ENCODE measurements around the gene PRPSAP1. TPM values are rescaled to one million over a fixed set of nuclear protein-coding genes. Genes with fewer than 3 reads are reported as not detected.
"Not testable (repeated sequence)": the region's sequence is repeated elsewhere in the genome, so short reads cannot be mapped to it uniquely, and the experiment has no call there.

PRPSAP1 gene
- total RNA-seq, 2 experiments from 2014 or later: 28.1 to 29.9 TPM

- DNase-seq: peak; percentile 60
Measured at GRCh38 chr17:76268991-76269981, 84.4 kb downstream of the PRPSAP1 start.

GRCh38 chr17:76268015-76268749, 85.5 kb downstream of the PRPSAP1 start:
- TF ChIP-seq CTCF (IDR thresholded peaks at IDR 0.05): no peak
- ATAC-seq (peak; percentile 5), DNase-seq (peak; percentile 94)
- no peaks in the 10 kb centered on the region for H3K9me3 Mint-ChIP-seq
- H3K36me3 Mint-ChIP-seq (ENCODE audit: low read depth): peaks cover 56% of the 10 kb centered on the region
- peaks cover 31% of the 10 kb centered on the region for H3K4me1 Mint-ChIP-seq (ENCODE audit: low read depth)
- intact Hi-C loops (cut with micrococcal nuclease): loop anchor here (5.0 kb wide), 2 partner anchors 76 to 126 kb away; partner anchors contain the start of gene FOXJ1
- H3K4me3 Mint-ChIP-seq: peak overlapping the region; percentile 96
- H3K27me3 Mint-ChIP-seq: no peaks in the 10 kb centered on the region
- POLR2A ChIA-PET: interaction anchor here (0.6 to 28.3 kb wide), 21 partner anchors 7 to 470 kb away, joined by 3 to 960 read pairs (median 10); partner anchors contain the start of genes FOXJ1, MFSD11, PRPSAP1 and RNF157
- CTCF ChIA-PET: interaction anchor here (1.0 to 5.4 kb wide), 11 partner anchors 12 to 197 kb away, joined by 3 to 37 read pairs (median 5); no protein-coding TSS in a partner anchor
- H3K27ac Mint-ChIP-seq: peak overlapping the region; percentile 99

More at GRCh38 chr17:76268991-76269981, 84.4 kb downstream of the PRPSAP1 start:
- peak overlapping the region; percentile 99 for H3K27ac Mint-ChIP-seq
- ATAC-seq: no peak
- no peaks in the 10 kb centered on the region for H3K9me3 Mint-ChIP-seq
- intact Hi-C loops (cut with micrococcal nuclease): loop anchor here (5.0 kb wide), 2 partner anchors 77 to 127 kb away; partner anchors contain the start of gene FOXJ1
- H3K4me3 Mint-ChIP-seq: peak overlapping the region; percentile 96
- ChIA-PET POLR2A (interaction anchor here (0.7 to 28.3 kb wide), 18 partner anchors 10 to 394 kb away, joined by 3 to 960 read pairs (median 10); partner anchors contain the start of genes FOXJ1, PRPSAP1, RNF157 and SPHK1), CTCF (interaction anchor here (0.9 to 5.4 kb wide), 13 partner anchors 8 to 198 kb away, joined by 3 to 37 read pairs (median 5); partner anchors contain the start of gene EXOC7)
- peaks cover 31% of the 10 kb centered on the region for H3K4me1 Mint-ChIP-seq (ENCODE audit: low read depth)
- no peak for TF ChIP-seq CTCF (IDR thresholded peaks at IDR 0.05)
- no peaks in the 10 kb centered on the region for H3K27me3 Mint-ChIP-seq
- peaks cover 56% of the 10 kb centered on the region for H3K36me3 Mint-ChIP-seq (ENCODE audit: low read depth)

GRCh38 chr17:76267581-76268001, 86.1 kb downstream of the PRPSAP1 start:
- POLR2A ChIA-PET: interaction anchor here (0.6 to 28.3 kb wide), 17 partner anchors 8 to 470 kb away, joined by 3 to 960 read pairs (median 10); partner anchors contain the start of genes FOXJ1, MFSD11, PRPSAP1 and RNF157
- intact Hi-C loops (cut with micrococcal nuclease): loop anchor here (5.0 kb wide), 2 partner anchors 75 to 125 kb away; partner anchors contain the start of gene FOXJ1
- CTCF ChIA-PET: interaction anchor here (0.8 to 5.4 kb wide), 6 partner anchors 13 to 141 kb away, joined by 3 to 37 read pairs (median 6); no protein-coding TSS in a partner anchor
- H3K27me3 Mint-ChIP-seq, H3K9me3 Mint-ChIP-seq, ATAC-seq: not testable (repeated sequence)
- peaks cover 56% of the 10 kb centered on the region for H3K36me3 Mint-ChIP-seq (ENCODE audit: low read depth)
- peaks cover 31% of the 10 kb centered on the region for H3K4me1 Mint-ChIP-seq (ENCODE audit: low read depth)
- peak; percentile 58 for DNase-seq
- peak overlapping the region; percentile 96 for H3K4me3 Mint-ChIP-seq
- H3K27ac Mint-ChIP-seq: peak overlapping the region; percentile 99

- H3K27ac Mint-ChIP-seq: peak overlapping the region; percentile 99
- POLR2A ChIA-PET: interaction anchor here (0.6 to 28.3 kb wide), 15 partner anchors 8 to 468 kb away, joined by 3 to 960 read pairs (median 10); partner anchors contain the start of genes FOXJ1, RNF157, SPHK1 and SRP68
- CTCF ChIA-PET: interaction anchor here (0.8 to 5.4 kb wide), 6 partner anchors 11 to 147 kb away, joined by 3 to 37 read pairs (median 4); no protein-coding TSS in a partner anchor
- peak; percentile 16 for DNase-seq
- intact Hi-C loops (cut with micrococcal nuclease): loop anchor here (5.0 kb wide), 2 partner anchors 75 to 125 kb away; partner anchors contain the start of gene FOXJ1
- no peak for ATAC-seq
- no peaks in the 10 kb centered on the region for H3K27me3 Mint-ChIP-seq
- H3K4me1 Mint-ChIP-seq (ENCODE audit: low read depth): peaks cover 36% of the 10 kb centered on the region
- no peak for TF ChIP-seq CTCF (IDR thresholded peaks at IDR 0.05)
- peak overlapping the region; percentile 96 for H3K4me3 Mint-ChIP-seq
- peaks cover 56% of the 10 kb centered on the region for H3K36me3 Mint-ChIP-seq (ENCODE audit: low read depth)
- H3K9me3 Mint-ChIP-seq: no peaks in the 10 kb centered on the region
Measured at GRCh38 chr17:76267051-76267576, 86.6 kb downstream of the PRPSAP1 start.

All from activated CD8-positive, alpha-beta T cell treated with anti-CD3 and anti-CD28 coated beads for 36 hours (primary cell).